GM12878 (cell line): ENCODE results near the gene NAA20. TPM values are rescaled to one million over a fixed set of nuclear protein-coding genes. Genes with fewer than 3 reads are reported as not detected.

ENCODE experiments used
- ATAC-seq: fragments of 200-7000 bp; cut with Tn5 transposase; 3 replicates; pipeline ENCODE4 v1.9.1; 2020; ENCODE audit warnings: mild to moderate bottlenecking, moderate library complexity
- BruUV-seq: library from RNA; stranded (reverse); fragments of 400-500 nt; replicated peaks from 2 replicates; lab custom pipeline; 2021; lab: Mats Ljungman, UMichigan
- CTCF ChIA-PET: fragments of 300-600 bp; sonication (Branson Sonifier 250); formaldehyde crosslinking; extraction: SDS; loops from one replicate; lab custom pipeline; 2021; ENCODE audit warnings: inconsistent platforms; lab: Yijun Ruan, JAX
- POLR2A ChIA-PET: fragments of 350-600 bp; formaldehyde crosslinking; extraction: SDS; loops from one replicate; lab custom pipeline; 2021; ENCODE audit warnings: inconsistent platforms; lab: Charles Lee
- RAD21 ChIA-PET: fragments of 300-600 bp; sonication (Branson Sonifier 250); formaldehyde crosslinking; loops from one replicate; lab custom pipeline; 2023; ENCODE audit warnings: antibody characterized with exemption; ENCODE audit not compliant: unreplicated experiment; lab: Charles Lee
- SMC1A ChIA-PET: fragments of 300-600 bp; sonication (Branson Sonifier 250); formaldehyde crosslinking; loops from one replicate; lab custom pipeline; 2023; ENCODE audit not compliant: unreplicated experiment, uncharacterized antibody; lab: Charles Lee
- DNase-seq: peaks from one replicate; pipeline ENCODE4 v3.0.0-alpha.2; 2011; ENCODE audit warnings: low read depth, low spot score
- FAIRE-seq: peaks from 3 replicates; lab custom pipeline; 2011; peaks lifted over from hg19 to GRCh38; lab: Jason Lieb, UNC
- H2AFZ ChIP-seq: 2 replicates; pipeline ENCODE4 v1.6.0; 2011; ENCODE audit warnings: low read depth, low read length, control low read depth; ENCODE audit not compliant: control insufficient read depth
- H3K27ac ChIP-seq: 2 replicates; pipeline ENCODE4 v1.5.1; 2011; ENCODE audit warnings: control low read depth; ENCODE audit not compliant: control insufficient read depth, insufficient read depth
- H3K27me3 ChIP-seq, 2 experiments: replicated peaks in 1 of 2; 2 replicates each; pipeline versions ENCODE4 v1.6.0 to v1.6.1; 2011; ENCODE audit warnings: low read length in 1 of 2; ENCODE audit not compliant: control insufficient read depth in 2 of 2, insufficient read depth in 2 of 2
- H3K36me3 ChIP-seq, 2 experiments: 2 replicates each; pipeline ENCODE4 v1.5.1; 2011; ENCODE audit warnings: low read length in 1 of 2; ENCODE audit not compliant: control insufficient read depth in 2 of 2, insufficient read depth in 2 of 2
- H3K4me1 ChIP-seq: 2 replicates; pipeline ENCODE4 v1.6.1; 2011; ENCODE audit warnings: mild to moderate bottlenecking, low read length, moderate library complexity, mixed read lengths; ENCODE audit not compliant: control insufficient read depth, insufficient read depth
- H3K4me2 ChIP-seq: 2 replicates; pipeline ENCODE4 v1.6.0; 2011; ENCODE audit warnings: control low read depth; ENCODE audit not compliant: control insufficient read depth, insufficient read depth
- H3K4me3 ChIP-seq: fragments of 200-600 bp; sonication (generic); 2 replicates; pipeline ENCODE4 v1.5.1; 2016
- H3K79me2 ChIP-seq: 2 replicates; pipeline ENCODE4 v1.6.0; 2011; ENCODE audit warnings: low read length; ENCODE audit not compliant: control insufficient read depth, insufficient read depth
- H3K9ac ChIP-seq: 2 replicates; pipeline ENCODE4 v1.8.0; 2011; ENCODE audit warnings: low read length, control low read depth, mixed read lengths; ENCODE audit not compliant: control insufficient read depth, insufficient read depth
- H3K9me3 ChIP-seq: replicated peaks from 3 replicates; pipeline ENCODE4 v1.5.1; 2011; ENCODE audit warnings: mild to moderate bottlenecking, low read length; ENCODE audit not compliant: control insufficient read depth, insufficient read depth
- H4K20me1 ChIP-seq: 2 replicates; pipeline ENCODE4 v1.6.0; 2011; ENCODE audit not compliant: control insufficient read depth, insufficient read depth
- CHD2 ChIP-seq: IDR thresholded peaks from 2 replicates; pipeline ENCODE4 v1.6.1; 2011; ENCODE audit warnings: low read depth, low read length, improper control_type of control experiment, borderline replicate concordance
- YY1 ChIP-seq: IDR thresholded peaks from 2 replicates; pipeline ENCODE4 v1.6.1; 2011; ENCODE audit warnings: low read depth, mild to moderate bottlenecking, low read length
- ZNF274 ChIP-seq: IDR thresholded peaks from one replicate; pipeline ENCODE4 v1.8.0; 2011; ENCODE audit not compliant: insufficient read length, insufficient read depth
- WGBS: methylation state at CpG from one replicate; pipeline ENCODE4 v1.1.6; 2016; ENCODE audit warnings: low lambda C conversion rate; ENCODE audit not compliant: insufficient replicate concordance, insufficient coverage; ENCODE audit errors: missing lambda C conversion rate; 5-methylcytosine and 5-hydroxymethylcytosine counted together
- in situ Hi-C: fragments of 300-500 bp; cut with MboI; formaldehyde crosslinking; loops from 9 replicates; pipeline ENCODE4 v1.14.3; 2018; ENCODE audit warnings: mixed read lengths
- intact Hi-C: fragments of 100-400 bp; cut with micrococcal nuclease; formaldehyde crosslinking; loops from one replicate; pipeline ENCODE4 v1.14.2; 2022; ENCODE audit not compliant: unreplicated experiment
- polyA plus RNA-seq, 11 experiments: library from polyadenylated mRNA; depleted of rRNA in 4 of 11; unstranded in 6 of 11; stranded (reverse) in 5 of 11; fragments of >200 nt; fragmentation: Nextera tagmentation in 4 of 11; fragmentation: Illumina TruSeq in 1 of 11; extraction: Ambion mirVana in 4 of 11; extraction: Trizol in 1 of 11; gene quantifications; 1 replicate in 1 of 11; 2 replicates in 10 of 11; pipeline versions ENCODE4 v1.2.1 to v1.2.3, GENCODE V29; 2011 to 2016; ENCODE audit warnings: inconsistent platforms in 2 of 11, missing spikeins in 2 of 11, low read depth in 1 of 11
- total RNA-seq, 4 experiments: library from RNA; depleted of rRNA in 3 of 4; stranded (reverse); fragments of >200 nt in 3 of 4; fragmentation: Illumina TruSeq in 1 of 4; extraction: Trizol in 1 of 4; gene quantifications; 2 replicates each; pipeline versions ENCODE4 v1.2.1 to v1.2.3, GENCODE V29; 2013 to 2021
- TF ChIP-seq, protein P1 (sequence below): fragments of 450-650 bp; IDR thresholded peaks from 2 replicates; pipeline ENCODE4 v1.6.1; 2014; ENCODE audit warnings: mild to moderate bottlenecking
- TF ChIP-seq, protein P2 (sequence below): fragments of 450-650 bp; IDR thresholded peaks from 2 replicates; pipeline ENCODE4 v1.6.1; 2017; ENCODE audit warnings: mild to moderate bottlenecking, moderate library complexity

NAA20 gene
- total and polyA plus RNA-seq, 10 of the 15 experiments (the other 5 are each of a cell fraction or from before 2014, with no cell fraction given), result 48.3 to 366 (median 89.1) TPM

DNA sequence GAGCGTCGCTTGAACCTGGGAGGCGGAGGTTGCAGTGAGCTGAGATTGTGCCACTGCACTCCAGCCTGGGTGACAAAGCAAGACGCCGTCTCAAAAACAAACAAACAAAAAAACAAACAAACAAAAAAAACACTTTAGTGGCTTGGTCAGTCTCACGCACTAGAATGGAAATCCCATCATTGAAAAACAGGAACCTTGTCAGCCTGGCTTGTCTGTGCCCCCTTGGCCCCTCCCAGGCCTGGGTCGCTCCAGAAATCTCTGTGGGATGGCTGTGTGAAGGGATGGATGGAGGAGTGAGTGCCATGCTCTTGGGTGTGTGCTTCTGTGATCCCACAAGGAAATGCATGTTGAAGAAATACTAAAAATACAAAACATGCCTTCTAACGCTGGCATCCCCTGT is 20.9 kb upstream of the NAA20 start:
- H3K9ac ChIP-seq, result no peak overlapping the region
- SMC1A ChIA-PET, result interaction anchor here (3.7 kb wide), 1 partner anchor 93 kb away, joined by 20 read pairs; no protein-coding TSS in a partner anchor
- no peaks in the 10 kb centered on the region; a peak in 1 of 4 replicates for H3K27me3 ChIP-seq
- H3K79me2 ChIP-seq, result no peaks in the 10 kb centered on the region
- FAIRE-seq (no peak), DNase-seq (no peak), ATAC-seq (no peak)
- intact Hi-C loops, result no loop called here
- no peaks in the 10 kb centered on the region for H4K20me1 ChIP-seq
- no peak overlapping the region for H3K27ac ChIP-seq
- H3K4me1 ChIP-seq, result no peaks in the 10 kb centered on the region
- CTCF ChIA-PET, result interaction anchor here (1.0 to 2.0 kb wide), 3 partner anchors 85 to 213 kb away, joined by 4 to 6 read pairs (median 4); no protein-coding TSS in a partner anchor
- no peak overlapping the region for H3K4me3 ChIP-seq
- no peaks in the 10 kb centered on the region for H3K9me3 ChIP-seq
- RAD21 ChIA-PET, result interaction anchor here (2.1 kb wide), 1 partner anchor 211 kb away, joined by 6 read pairs; no protein-coding TSS in a partner anchor
- in situ Hi-C loops, result loop anchor here (5.0 kb wide), 3 partner anchors 94 to 309 kb away; no protein-coding TSS in a partner anchor
- TF ChIP-seq, protein P1, sequence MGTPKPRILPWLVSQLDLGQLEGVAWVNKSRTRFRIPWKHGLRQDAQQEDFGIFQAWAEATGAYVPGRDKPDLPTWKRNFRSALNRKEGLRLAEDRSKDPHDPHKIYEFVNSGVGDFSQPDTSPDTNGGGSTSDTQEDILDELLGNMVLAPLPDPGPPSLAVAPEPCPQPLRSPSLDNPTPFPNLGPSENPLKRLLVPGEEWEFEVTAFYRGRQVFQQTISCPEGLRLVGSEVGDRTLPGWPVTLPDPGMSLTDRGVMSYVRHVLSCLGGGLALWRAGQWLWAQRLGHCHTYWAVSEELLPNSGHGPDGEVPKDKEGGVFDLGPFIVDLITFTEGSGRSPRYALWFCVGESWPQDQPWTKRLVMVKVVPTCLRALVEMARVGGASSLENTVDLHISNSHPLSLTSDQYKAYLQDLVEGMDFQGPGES, result no peak
- TF ChIP-seq ZNF274, result no peak
- TF ChIP-seq, protein P2, sequence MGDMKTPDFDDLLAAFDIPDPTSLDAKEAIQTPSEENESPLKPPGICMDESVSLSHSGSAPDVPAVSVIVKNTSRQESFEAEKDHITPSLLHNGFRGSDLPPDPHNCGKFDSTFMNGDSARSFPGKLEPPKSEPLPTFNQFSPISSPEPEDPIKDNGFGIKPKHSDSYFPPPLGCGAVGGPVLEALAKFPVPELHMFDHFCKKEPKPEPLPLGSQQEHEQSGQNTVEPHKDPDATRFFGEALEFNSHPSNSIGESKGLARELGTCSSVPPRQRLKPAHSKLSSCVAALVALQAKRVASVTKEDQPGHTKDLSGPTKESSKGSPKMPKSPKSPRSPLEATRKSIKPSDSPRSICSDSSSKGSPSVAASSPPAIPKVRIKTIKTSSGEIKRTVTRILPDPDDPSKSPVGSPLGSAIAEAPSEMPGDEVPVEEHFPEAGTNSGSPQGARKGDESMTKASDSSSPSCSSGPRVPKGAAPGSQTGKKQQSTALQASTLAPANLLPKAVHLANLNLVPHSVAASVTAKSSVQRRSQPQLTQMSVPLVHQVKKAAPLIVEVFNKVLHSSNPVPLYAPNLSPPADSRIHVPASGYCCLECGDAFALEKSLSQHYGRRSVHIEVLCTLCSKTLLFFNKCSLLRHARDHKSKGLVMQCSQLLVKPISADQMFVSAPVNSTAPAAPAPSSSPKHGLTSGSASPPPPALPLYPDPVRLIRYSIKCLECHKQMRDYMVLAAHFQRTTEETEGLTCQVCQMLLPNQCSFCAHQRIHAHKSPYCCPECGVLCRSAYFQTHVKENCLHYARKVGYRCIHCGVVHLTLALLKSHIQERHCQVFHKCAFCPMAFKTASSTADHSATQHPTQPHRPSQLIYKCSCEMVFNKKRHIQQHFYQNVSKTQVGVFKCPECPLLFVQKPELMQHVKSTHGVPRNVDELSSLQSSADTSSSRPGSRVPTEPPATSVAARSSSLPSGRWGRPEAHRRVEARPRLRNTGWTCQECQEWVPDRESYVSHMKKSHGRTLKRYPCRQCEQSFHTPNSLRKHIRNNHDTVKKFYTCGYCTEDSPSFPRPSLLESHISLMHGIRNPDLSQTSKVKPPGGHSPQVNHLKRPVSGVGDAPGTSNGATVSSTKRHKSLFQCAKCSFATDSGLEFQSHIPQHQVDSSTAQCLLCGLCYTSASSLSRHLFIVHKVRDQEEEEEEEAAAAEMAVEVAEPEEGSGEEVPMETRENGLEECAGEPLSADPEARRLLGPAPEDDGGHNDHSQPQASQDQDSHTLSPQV, result no peak
- no peak for TF ChIP-seq CHD2
- TF ChIP-seq YY1, result no peak
- 85% methylated on average over 8 of the region's 8 CpGs for WGBS
- no peak overlapping the region for H3K4me2 ChIP-seq
- POLR2A ChIA-PET, result no interaction called here
- BruUV-seq, result no TSS peak
- H3K36me3 ChIP-seq, result no peaks in the 10 kb centered on the region
- no peak overlapping the region for H2AFZ ChIP-seq
